ENCODE measurements around the gene FAM234A. TPM values are rescaled to one million over a fixed set of nuclear protein-coding genes. Genes with fewer than 3 reads are reported as not detected.
"Not testable (repeated sequence)": the region's sequence is repeated elsewhere in the genome, so short reads cannot be mapped to it uniquely, and the experiment has no call there.

The FAM234A gene
- total and polyA plus RNA-seq, 4 donors = 24.1 to 39.7 (median 27.8) TPM

- Histone ChIP-seq H3K4me1 (ENCODE audit: control insufficient read depth in 4 of 4, insufficient read depth in 4 of 4, low read length in 3 of 4) (peaks cover 1 to 20% (median 14%) of the 10 kb centered on the region in 4 donors), H3K36me3 (ENCODE audit: control insufficient read depth in 4 of 4, insufficient read depth in 3 of 4, low read depth in 1 of 4, low read length in 3 of 4) (peaks cover 2 to 19% (median 17%) of the 10 kb centered on the region in 4 donors), H3K27me3 (ENCODE audit: control insufficient read depth in 4 of 4, insufficient read depth in 4 of 4, low read length in 3 of 4) (no peaks in the 10 kb centered on the region), H3K27ac (ENCODE audit: low read depth in 1 of 2, low read length in 2 of 2) (peak overlapping the region in 1 of 2 donors; percentile 97), H3K4me3 (ENCODE audit: low read depth in 1 of 3, low read length in 3 of 3) (peak overlapping the region; percentile 65 to 96 (median 83)), H3K9me3 (ENCODE audit: control insufficient read depth in 4 of 4, low read length in 3 of 4) (no peaks in the 10 kb centered on the region), H3K9ac (ENCODE audit: low read depth in 1 of 2, low read length in 2 of 2) (peak overlapping the region in 1 of 2 donors; percentile 39)
- DNase-seq (ENCODE audit: low spot score) = no peak
- TF ChIP-seq HNF4G (IDR thresholded peaks at IDR 0.05) (no peak), JUND (IDR thresholded peaks at IDR 0.05) (no peak), MAX (IDR thresholded peaks at IDR 0.05) (no peak), RAD21 (IDR thresholded peaks at IDR 0.05) (no peak), SP1 (IDR thresholded peaks at IDR 0.05) (no peak), FOXA1 (IDR thresholded peaks at IDR 0.05) (no peak), GABPA (IDR thresholded peaks at IDR 0.05 in 1 of 2, conservative IDR thresholded peaks at IDR 0.05 in 1 of 2) (no peak), CTCF (IDR thresholded peaks at IDR 0.05; ENCODE audit: low read depth, low read length, missing input control) (no peak), REST (IDR thresholded peaks at IDR 0.05) (no peak), HNF4A (conservative IDR thresholded peaks at IDR 0.05) (no peak), ZBTB33 (IDR thresholded peaks at IDR 0.05) (no peak), EGR1 (IDR thresholded peaks at IDR 0.05; ENCODE audit: low read depth in 2 of 2) (no peak), FOXA2 (IDR thresholded peaks at IDR 0.05) (no peak), RXRA (IDR thresholded peaks at IDR 0.05) (no peak), NR2F2 (IDR thresholded peaks at IDR 0.05) (no peak), TAF1 (conservative IDR thresholded peaks at IDR 0.05) (no peak), ATF3 (IDR thresholded peaks at IDR 0.05) (no peak), YY1 (IDR thresholded peaks at IDR 0.05) (no peak)
- WGBS = 75% methylated on average over 22 of the region's 22 CpGs
Measured at GRCh38 chr16:229731-230281, 4.8 kb upstream of the FAM234A start.

- 90% methylated on average over 18 of the region's 18 CpGs for WGBS
- Histone ChIP-seq H3K36me3 (ENCODE audit: control insufficient read depth in 4 of 4, insufficient read depth in 3 of 4, low read depth in 1 of 4, low read length in 3 of 4) (peaks cover 0 to 16% (median 14%) of the 10 kb centered on the region in 4 donors), H3K4me1 (ENCODE audit: control insufficient read depth in 4 of 4, insufficient read depth in 4 of 4, low read length in 3 of 4) (peaks cover 1 to 24% (median 15%) of the 10 kb centered on the region in 4 donors)
- not testable (repeated sequence) for DNase-seq (ENCODE audit: low spot score); H3K27me3 ChIP-seq (ENCODE audit: control insufficient read depth in 4 of 4, insufficient read depth in 4 of 4, low read length in 3 of 4); H3K4me3 ChIP-seq (ENCODE audit: low read depth in 1 of 3, low read length in 3 of 3); H3K9me3 ChIP-seq (ENCODE audit: control insufficient read depth in 4 of 4, low read length in 3 of 4); H3K9ac ChIP-seq (ENCODE audit: low read depth in 1 of 2, low read length in 2 of 2); H3K27ac ChIP-seq (ENCODE audit: low read depth in 1 of 2, low read length in 2 of 2)
Measured at GRCh38 chr16:230351-230750, 4.3 kb upstream of the FAM234A start.

Measured in liver (tissue), 9 donors.